Measurements from ENCODE around the gene MKX. TPM values are rescaled to one million over a fixed set of nuclear protein-coding genes. Genes with fewer than 3 reads are reported as not detected.

The MKX gene
- under 1 TPM in 2 of 4 donors, not detected in 2; 0.28 to 0.94 TPM for total RNA-seq

- peak within 1 kb of the TSS; percentile 0 to 73 (median 50) for H3K4me3 ChIP-seq
- DNase-seq, result peak in 2 of 3 donors; percentile 47 to 54
- H3K9me3 ChIP-seq, result no peaks in the 10 kb centered on the region
- H3K27ac ChIP-seq, result no peak within 1 kb of the TSS
- H3K36me3 ChIP-seq, result no peaks in the 10 kb centered on the region
- peaks cover 0 to 31% of the 10 kb centered on the region in 2 donors for H3K27me3 ChIP-seq
- TF ChIP-seq CTCF (IDR thresholded peaks at IDR 0.05), result no peak
- TF ChIP-seq POLR2A (IDR thresholded peaks at IDR 0.05), result no peak
- peaks cover 0 to 51% (median 8%) of the 10 kb centered on the region in 4 donors for H3K4me1 ChIP-seq
Measured at GRCh38 chr10:27745732-27746396, at the start of gene MKX. TSS of gene MKX (minus strand) at chr10:27745819. CDS start at chr10:27743415, 2,404 bp downstream.

- Histone ChIP-seq H3K4me3 (no peak overlapping the region), H3K27me3 (no peaks in the 10 kb centered on the region), H3K36me3 (no peaks in the 10 kb centered on the region), H3K4me1 (no peaks in the 10 kb centered on the region), H3K27ac (no peak overlapping the region), H3K9me3 (no peaks in the 10 kb centered on the region)
- DNase-seq, result no peak
- TF ChIP-seq CTCF (IDR thresholded peaks at IDR 0.05), result no peak
- TF ChIP-seq POLR2A (IDR thresholded peaks at IDR 0.05), result no peak
Measured at GRCh38 chr10:27794157-27794556, 48.5 kb upstream of the MKX start.

GRCh38 chr10:27792216-27792615 lies 46.6 kb upstream of the MKX start:
- Histone ChIP-seq H3K27me3 (no peaks in the 10 kb centered on the region), H3K9me3 (no peaks in the 10 kb centered on the region), H3K36me3 (no peaks in the 10 kb centered on the region), H3K4me3 (no peak overlapping the region), H3K27ac (no peak overlapping the region), H3K4me1 (no peaks in the 10 kb centered on the region)
- TF ChIP-seq POLR2A (IDR thresholded peaks at IDR 0.05) (no peak), CTCF (IDR thresholded peaks at IDR 0.05) (no peak)
- DNase-seq, result no peak

- no peak for DNase-seq
- H3K9me3 ChIP-seq, result no peaks in the 10 kb centered on the region
- H3K27me3 ChIP-seq, result no peaks in the 10 kb centered on the region
- no peak overlapping the region for H3K4me3 ChIP-seq
- TF ChIP-seq CTCF (IDR thresholded peaks at IDR 0.05) (no peak), POLR2A (IDR thresholded peaks at IDR 0.05) (no peak)
- H3K27ac ChIP-seq, result no peak overlapping the region
- no peaks in the 10 kb centered on the region for H3K36me3 ChIP-seq
- H3K4me1 ChIP-seq, result no peaks in the 10 kb centered on the region
Measured at GRCh38 chr10:27784272-27784671, 38.7 kb upstream of the MKX start.

GRCh38 chr10:27783660-27784059 lies 38.0 kb upstream of the MKX start:
- Histone ChIP-seq H3K27me3 (no peaks in the 10 kb centered on the region), H3K9me3 (no peaks in the 10 kb centered on the region), H3K36me3 (no peaks in the 10 kb centered on the region), H3K27ac (no peak overlapping the region), H3K4me1 (no peaks in the 10 kb centered on the region), H3K4me3 (no peak overlapping the region)
- no peak for DNase-seq
- TF ChIP-seq CTCF (IDR thresholded peaks at IDR 0.05) (peak in 3 of 6 experiments; percentile 15 to 21 (median 20)), POLR2A (IDR thresholded peaks at IDR 0.05) (no peak)
